ENCODE measurements around the gene CTNNB1. TPM values are rescaled to one million over a fixed set of nuclear protein-coding genes. Genes with fewer than 3 reads are reported as not detected.

Gene CTNNB1
- total RNA-seq, 1 experiment from 2014 or later = 441 TPM

- DNase-seq (ENCODE audit: low spot score) = no peak
Measured at GRCh38 chr3:41219424-41219823, 20.1 kb downstream of the CTNNB1 start.

- DNase-seq (ENCODE audit: low spot score) = no peak
Measured at GRCh38 chr3:41220906-41221677, 21.8 kb downstream of the CTNNB1 start.

- no peak for DNase-seq (ENCODE audit: low spot score)
Measured at GRCh38 chr3:41222012-41222411, 22.7 kb downstream of the CTNNB1 start.

GRCh38 chr3:41222501-41222900 lies 23.2 kb downstream of the CTNNB1 start:
- DNase-seq (ENCODE audit: low spot score) = no peak

GRCh38 chr3:41223078-41223477 lies 23.8 kb downstream of the CTNNB1 start:
- DNase-seq (ENCODE audit: low spot score) = no peak

- no peak for DNase-seq (ENCODE audit: low spot score)
Measured at GRCh38 chr3:41223691-41224090, 24.4 kb downstream of the CTNNB1 start.

GRCh38 chr3:41224120-41224806 lies 25.0 kb downstream of the CTNNB1 start:
- peak; percentile 48 for DNase-seq (ENCODE audit: low spot score)

GRCh38 chr3:41234823-41235721 lies 35.8 kb downstream of the CTNNB1 start:
- no peak for DNase-seq (ENCODE audit: low spot score)

- DNase-seq (ENCODE audit: low spot score) = no peak
Measured at GRCh38 chr3:41236228-41236627, 36.9 kb downstream of the CTNNB1 start.

- DNase-seq (ENCODE audit: low spot score) = no peak
Measured at GRCh38 chr3:41237907-41238306, 38.6 kb downstream of the CTNNB1 start.

GRCh38 chr3:41239587-41239986 lies 40.3 kb downstream of the CTNNB1 start:
- DNase-seq (ENCODE audit: low spot score) = no peak

GRCh38 chr3:41241161-41241560 lies 41.9 kb downstream of the CTNNB1 start:
- no peak for DNase-seq (ENCODE audit: low spot score)

- DNase-seq (ENCODE audit: low spot score) = no peak
Measured at GRCh38 chr3:41241800-41242571, 42.7 kb downstream of the CTNNB1 start.

GRCh38 chr3:41243183-41243582 lies 43.9 kb downstream of the CTNNB1 start:
- no peak for DNase-seq (ENCODE audit: low spot score)

- no peak for DNase-seq (ENCODE audit: low spot score)
Measured at GRCh38 chr3:41244620-41245336, 45.5 kb downstream of the CTNNB1 start.

- DNase-seq (ENCODE audit: low spot score) = no peak
Measured at GRCh38 chr3:41247055-41248004, 48.0 kb downstream of the CTNNB1 start.

GRCh38 chr3:41248525-41248924 lies 49.2 kb downstream of the CTNNB1 start:
- DNase-seq (ENCODE audit: low spot score) = no peak

GRCh38 chr3:41249318-41249717 lies 50.0 kb downstream of the CTNNB1 start:
- DNase-seq (ENCODE audit: low spot score) = no peak

GRCh38 chr3:41250825-41251224 lies 51.5 kb downstream of the CTNNB1 start:
- DNase-seq (ENCODE audit: low spot score) = no peak

GRCh38 chr3:41251593-41251992 lies 52.3 kb downstream of the CTNNB1 start:
- DNase-seq (ENCODE audit: low spot score) = no peak
